Osteoblast (primary cell): ENCODE results near the gene ZNF791. TPM values are rescaled to one million over a fixed set of nuclear protein-coding genes. Genes with fewer than 3 reads are reported as not detected.
A peak's percentile ranks its signal among the peaks of the same experiment; 100 is the strongest.
"Not testable (repeated sequence)": the region's sequence is repeated elsewhere in the genome, so short reads cannot be mapped to it uniquely, and the experiment has no call there.

Experiments used
- DNase-seq: peaks from one replicate; pipeline ENCODE4 v3.0.0; 2011; ENCODE audit warnings: low spot score, mixed read lengths; ENCODE audit not compliant: insufficient read length; ENCODE audit errors: missing footprints
- H2AFZ ChIP-seq: 2 replicates; pipeline ENCODE4 v1.6.0; 2011; ENCODE audit warnings: mild to moderate bottlenecking, low read length
- H3K27ac ChIP-seq: 2 replicates; pipeline ENCODE4 v1.5.1; 2011; ENCODE audit warnings: mild to moderate bottlenecking, low read depth, low read length, moderate library complexity
- H3K27me3 ChIP-seq: 2 replicates; pipeline ENCODE4 v1.6.0; 2012; ENCODE audit warnings: mild to moderate bottlenecking, control low read depth, inconsistent platforms, low read length, moderate library complexity; ENCODE audit not compliant: insufficient read depth
- H3K36me3 ChIP-seq: 2 replicates; pipeline ENCODE4 v1.5.1; 2011; ENCODE audit warnings: mild to moderate bottlenecking, low read length, control low read depth, moderate library complexity; ENCODE audit not compliant: insufficient read depth
- H3K4me1 ChIP-seq: 2 replicates; pipeline ENCODE4 v1.5.1; 2011; ENCODE audit warnings: mild to moderate bottlenecking, low read length, control low read depth, moderate library complexity; ENCODE audit not compliant: insufficient read depth
- H3K4me2 ChIP-seq: 2 replicates; pipeline ENCODE4 v1.6.0; 2011; ENCODE audit warnings: mild to moderate bottlenecking, low read length; ENCODE audit not compliant: insufficient read depth
- H3K4me3 ChIP-seq: fragments of 200-600 bp; sonication (generic); 3 replicates; pipeline ENCODE4 v1.5.1; 2012; ENCODE audit warnings: mild to moderate bottlenecking, low read length, inconsistent platforms; ENCODE audit not compliant: insufficient read depth
- H3K79me2 ChIP-seq: 2 replicates; pipeline ENCODE4 v1.6.0; 2012; ENCODE audit warnings: mild to moderate bottlenecking, low read length, control low read depth, inconsistent platforms; ENCODE audit not compliant: insufficient read depth
- H3K9me3 ChIP-seq: 2 replicates; pipeline ENCODE4 v1.5.1; 2011; ENCODE audit warnings: low read depth, low read length, control low read depth
- H4K20me1 ChIP-seq: 2 replicates; pipeline ENCODE4 v1.6.0; 2012; ENCODE audit warnings: mild to moderate bottlenecking, low read length, control low read depth; ENCODE audit not compliant: insufficient read depth
- total RNA-seq: library from RNA; depleted of rRNA; stranded (reverse); fragments of >200 nt; gene quantifications from 2 replicates; pipeline ENCODE4 v1.2.3, GENCODE V29; 2012
- TF ChIP-seq, protein P1 (sequence below): IDR thresholded peaks from 2 replicates; pipeline ENCODE4 v1.5.1; 2011; ENCODE audit warnings: mild to moderate bottlenecking, low read depth, low read length, moderate library complexity; ENCODE audit errors: extremely low read depth

ZNF791 gene
- total RNA-seq, 1 donor = 16.6 TPM

DNA sequence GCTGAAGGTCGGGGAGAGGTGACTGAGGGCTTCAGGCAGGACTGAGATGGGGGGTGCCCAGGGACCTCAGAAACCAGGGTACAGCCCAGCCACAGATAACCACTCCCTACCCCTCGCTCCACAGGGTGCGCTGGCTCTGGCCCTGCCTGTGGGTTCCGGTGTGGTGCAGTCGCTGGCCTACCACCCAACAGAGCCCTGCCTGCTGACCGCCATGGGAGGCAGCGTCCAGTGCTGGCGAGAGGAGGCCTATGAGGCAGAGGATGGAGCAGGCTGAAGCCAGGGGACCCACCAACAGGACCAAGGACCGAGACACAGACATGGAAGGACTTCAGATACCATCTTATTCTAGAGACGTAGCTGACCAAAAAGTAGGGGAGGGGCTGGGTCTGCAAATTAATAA lies 64.7 kb downstream of the ZNF791 start:
- peaks cover 4% of the 10 kb centered on the region for H3K4me1 ChIP-seq
- DNase-seq = peak; percentile 31
- peaks cover 31% of the 10 kb centered on the region for H4K20me1 ChIP-seq
- H2AFZ ChIP-seq = no peak overlapping the region
- H3K36me3 ChIP-seq = peaks cover 59% of the 10 kb centered on the region
- no peaks in the 10 kb centered on the region for H3K9me3 ChIP-seq
- no peak overlapping the region for H3K4me2 ChIP-seq
- TF ChIP-seq, protein P1, sequence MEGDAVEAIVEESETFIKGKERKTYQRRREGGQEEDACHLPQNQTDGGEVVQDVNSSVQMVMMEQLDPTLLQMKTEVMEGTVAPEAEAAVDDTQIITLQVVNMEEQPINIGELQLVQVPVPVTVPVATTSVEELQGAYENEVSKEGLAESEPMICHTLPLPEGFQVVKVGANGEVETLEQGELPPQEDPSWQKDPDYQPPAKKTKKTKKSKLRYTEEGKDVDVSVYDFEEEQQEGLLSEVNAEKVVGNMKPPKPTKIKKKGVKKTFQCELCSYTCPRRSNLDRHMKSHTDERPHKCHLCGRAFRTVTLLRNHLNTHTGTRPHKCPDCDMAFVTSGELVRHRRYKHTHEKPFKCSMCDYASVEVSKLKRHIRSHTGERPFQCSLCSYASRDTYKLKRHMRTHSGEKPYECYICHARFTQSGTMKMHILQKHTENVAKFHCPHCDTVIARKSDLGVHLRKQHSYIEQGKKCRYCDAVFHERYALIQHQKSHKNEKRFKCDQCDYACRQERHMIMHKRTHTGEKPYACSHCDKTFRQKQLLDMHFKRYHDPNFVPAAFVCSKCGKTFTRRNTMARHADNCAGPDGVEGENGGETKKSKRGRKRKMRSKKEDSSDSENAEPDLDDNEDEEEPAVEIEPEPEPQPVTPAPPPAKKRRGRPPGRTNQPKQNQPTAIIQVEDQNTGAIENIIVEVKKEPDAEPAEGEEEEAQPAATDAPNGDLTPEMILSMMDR = no peak
- H3K27me3 ChIP-seq = no peaks in the 10 kb centered on the region
- peaks cover 25% of the 10 kb centered on the region for H3K79me2 ChIP-seq
- no peak overlapping the region for H3K27ac ChIP-seq
- no peak overlapping the region for H3K4me3 ChIP-seq

DNA sequence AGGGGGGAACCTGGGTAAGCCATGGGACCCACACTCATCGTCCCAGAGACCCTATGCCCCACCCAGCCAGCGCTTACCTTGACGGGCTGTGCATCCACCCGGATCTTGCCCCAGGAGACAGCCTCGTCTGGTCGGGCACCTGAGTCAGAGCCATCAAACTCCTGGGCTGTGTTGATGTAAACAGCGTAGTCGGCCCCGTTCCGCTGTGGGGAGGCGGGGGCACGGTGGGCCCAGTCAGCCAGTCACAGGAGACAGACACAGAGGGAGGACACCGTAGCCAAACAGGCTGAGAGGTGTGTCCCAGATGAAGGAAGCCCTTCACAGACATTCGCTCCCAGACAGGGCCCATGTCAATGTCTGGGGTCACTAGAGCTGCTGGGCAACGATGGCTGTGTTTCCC lies 65.2 kb downstream of the ZNF791 start:
- Histone ChIP-seq H2AFZ (no peak overlapping the region), H3K9me3 (no peaks in the 10 kb centered on the region), H3K4me1 (no peaks in the 10 kb centered on the region), H4K20me1 (peaks cover 31% of the 10 kb centered on the region), H3K4me3 (no peak overlapping the region), H3K27me3 (no peaks in the 10 kb centered on the region), H3K79me2 (peaks cover 21% of the 10 kb centered on the region), H3K36me3 (peaks cover 59% of the 10 kb centered on the region), H3K4me2 (no peak overlapping the region), H3K27ac (no peak overlapping the region)
- TF ChIP-seq, protein P1 = no peak
- DNase-seq = peak; percentile 55

DNA sequence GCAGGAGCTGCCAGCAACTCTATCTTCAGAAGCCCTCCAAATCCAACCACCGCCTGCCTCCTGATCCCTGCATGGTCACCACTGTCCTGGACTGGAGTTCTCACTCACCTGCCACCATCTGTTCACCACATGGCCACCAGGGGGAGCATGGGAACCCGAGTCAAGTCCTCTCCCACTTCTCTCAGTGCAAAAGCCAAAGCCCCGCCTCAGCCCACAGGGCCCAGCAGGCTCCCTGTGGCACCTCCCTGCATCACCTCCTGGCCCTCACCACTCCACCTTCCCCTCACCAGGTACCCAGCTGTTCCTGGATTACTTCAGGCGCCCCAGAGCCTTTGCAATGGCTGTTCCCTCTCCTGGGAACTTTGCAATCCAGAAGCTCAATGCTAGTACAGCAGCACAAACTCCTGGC lies 65.7 kb downstream of the ZNF791 start:
- Histone ChIP-seq H4K20me1 (peaks cover 31% of the 10 kb centered on the region), H3K27me3 (no peaks in the 10 kb centered on the region), H3K4me1 (no peaks in the 10 kb centered on the region), H3K9me3 (no peaks in the 10 kb centered on the region), H3K4me3 (no peak overlapping the region), H3K27ac (no peak overlapping the region), H3K79me2 (peaks cover 21% of the 10 kb centered on the region), H3K4me2 (no peak overlapping the region), H3K36me3 (peaks cover 59% of the 10 kb centered on the region), H2AFZ (no peak overlapping the region)
- TF ChIP-seq, protein P1 = peak; percentile 88
- peak; percentile 95 for DNase-seq

DNA sequence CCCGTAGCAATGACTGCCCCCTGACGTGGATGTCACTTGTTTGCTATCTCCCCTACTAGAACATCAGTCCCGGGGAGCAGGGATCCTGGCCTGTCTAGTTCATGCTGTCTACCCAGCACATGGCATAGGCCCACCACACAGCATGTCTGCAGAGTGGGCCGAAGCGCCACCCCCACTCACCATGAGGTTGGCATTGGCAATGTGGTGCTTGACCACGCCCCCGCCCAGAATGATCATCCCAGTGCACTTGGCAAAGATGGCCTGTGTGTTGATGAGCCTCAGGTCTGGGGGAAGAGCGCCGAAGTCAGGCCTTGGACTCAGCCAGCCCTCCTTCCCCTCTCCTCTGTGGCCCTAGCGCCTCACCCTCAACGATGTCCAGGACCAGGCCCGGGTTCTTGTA lies 66.2 kb downstream of the ZNF791 start:
- Histone ChIP-seq H4K20me1 (peaks cover 31% of the 10 kb centered on the region), H3K36me3 (peaks cover 59% of the 10 kb centered on the region), H3K79me2 (peaks cover 21% of the 10 kb centered on the region), H3K4me3 (no peak overlapping the region), H3K27ac (no peak overlapping the region), H3K4me1 (no peaks in the 10 kb centered on the region), H3K27me3 (no peaks in the 10 kb centered on the region), H3K4me2 (no peak overlapping the region), H3K9me3 (no peaks in the 10 kb centered on the region), H2AFZ (no peak overlapping the region)
- peak; percentile 31 for DNase-seq
- TF ChIP-seq, protein P1 = no peak

DNA sequence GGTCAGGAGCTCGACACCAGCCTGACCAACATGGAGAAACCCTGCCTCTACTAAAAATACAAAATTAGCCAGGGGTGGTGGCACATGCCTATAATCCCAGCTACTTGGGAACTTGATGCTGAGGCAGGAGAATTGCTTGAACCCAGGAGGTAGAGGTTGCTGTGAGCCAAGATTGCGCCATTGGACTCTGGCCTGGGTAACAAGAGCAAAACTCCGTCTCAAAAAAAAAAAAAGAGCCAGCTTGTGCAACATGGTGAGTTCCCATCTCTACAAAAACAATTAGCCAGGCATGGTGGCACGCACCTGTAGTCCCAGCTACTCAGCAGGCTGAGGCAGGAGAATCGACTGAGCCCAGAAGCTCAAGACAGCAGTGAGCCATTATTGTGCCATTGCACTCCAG lies 67.3 kb downstream of the ZNF791 start:
- not testable (repeated sequence) for H3K27ac ChIP-seq, H2AFZ ChIP-seq, H3K27me3 ChIP-seq, H3K4me2 ChIP-seq, H3K4me1 ChIP-seq, DNase-seq, H3K9me3 ChIP-seq, H3K4me3 ChIP-seq
- peaks cover 24% of the 10 kb centered on the region for H4K20me1 ChIP-seq
- H3K36me3 ChIP-seq = peaks cover 53% of the 10 kb centered on the region
- peaks cover 21% of the 10 kb centered on the region for H3K79me2 ChIP-seq
